ENCODE measurements around the gene ATG2B.

- TF ChIP-seq POLR2A (IDR thresholded peaks at IDR 0.05) = no peak
- no peak for TF ChIP-seq CTCF (IDR thresholded peaks at IDR 0.05)
- no peak for TF ChIP-seq EP300 (IDR thresholded peaks at IDR 0.05)
Observed at GRCh38 chr14:96250485-96250884, 112.7 kb downstream of the ATG2B start.

Measured in tibial nerve (tissue), 4 donors.